ENCODE results near the gene CENPE.

GRCh38 chr4:103118166-103118565 lies 80.0 kb downstream of the CENPE start:
- TF ChIP-seq CTCF (IDR thresholded peaks at IDR 0.05) (no peak), POLR2A (IDR thresholded peaks at IDR 0.05) (no peak)

Data from heart left ventricle (tissue), 13 donors.